GDM1 (cell line): Measurements from ENCODE around the gene TMEM218.
"Not testable (repeated sequence)": the region's sequence is repeated elsewhere in the genome, so short reads cannot be mapped to it uniquely, and the experiment has no call there.

Experiments
- DNase-seq: peaks from one replicate; lab custom pipeline; 2025; lab: John Stamatoyannopoulos, UW

TMEM218 gene

DNA sequence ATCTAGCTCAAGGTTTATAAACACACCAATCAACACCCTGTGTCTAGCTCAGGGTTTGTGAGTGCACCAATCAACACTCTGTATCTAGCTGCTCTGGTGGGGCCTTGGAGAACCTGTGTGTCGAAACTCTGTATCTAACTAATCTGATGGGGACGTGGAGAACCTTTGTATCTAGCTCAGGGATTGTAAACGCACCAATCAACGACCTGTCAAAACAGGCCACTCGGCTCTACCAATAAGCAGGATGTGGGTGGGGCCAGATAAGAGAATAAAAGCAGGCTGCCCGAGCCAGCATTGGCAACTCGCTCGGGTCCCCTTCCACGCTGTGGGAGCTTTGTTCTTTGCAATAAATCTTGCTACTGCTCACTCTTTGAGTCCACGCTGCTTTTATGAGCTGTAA, 21.3 kb downstream of the TMEM218 start:
- DNase-seq, result not testable (repeated sequence)

- not testable (repeated sequence) for DNase-seq
These were observed 21.9 kb downstream of the TMEM218 start for GRCh38 chr11:125089481-125089880.

DNA sequence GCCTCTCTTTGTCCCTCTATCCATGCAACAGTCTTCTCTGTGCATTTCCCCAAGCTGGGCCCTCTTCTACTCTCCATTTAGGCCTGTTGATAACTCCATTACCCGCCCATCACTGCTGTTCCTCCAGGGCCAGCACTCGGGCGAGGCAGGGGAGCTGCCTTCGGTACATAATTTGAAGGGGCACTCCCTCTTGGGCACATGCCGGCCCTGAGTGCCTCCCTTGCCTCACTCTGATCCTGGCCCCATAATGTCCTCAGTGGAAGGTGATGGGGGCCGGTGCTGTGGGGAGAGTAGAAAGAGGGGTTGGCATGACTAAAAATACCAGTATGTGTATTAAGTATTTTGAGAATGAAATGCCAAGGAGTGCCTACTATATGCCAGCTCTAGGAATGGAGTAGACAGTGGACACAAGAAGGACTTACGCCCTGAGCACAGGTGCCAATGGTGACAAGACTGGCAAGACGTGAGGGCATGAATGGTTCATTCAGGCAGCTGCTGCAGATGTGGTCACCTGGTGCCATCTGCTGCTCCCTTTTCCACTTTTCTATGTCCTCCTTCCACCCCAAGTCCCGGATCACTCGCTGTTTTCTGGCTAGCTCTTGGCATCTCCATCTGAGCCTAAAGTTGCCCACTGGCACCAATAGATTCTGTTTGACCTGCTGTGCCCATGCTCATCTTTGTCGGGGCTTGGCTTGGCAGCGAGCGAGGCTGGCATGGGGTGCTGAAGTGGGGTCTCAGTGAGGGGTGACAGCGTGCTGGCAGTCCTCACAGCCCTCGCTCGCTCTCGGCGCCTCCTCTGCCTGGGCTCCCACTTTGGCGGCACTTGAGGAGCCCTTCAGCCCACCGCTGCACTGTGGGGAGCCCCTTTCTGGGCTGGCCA, 22.6 kb downstream of the TMEM218 start:
- DNase-seq, result no peak

- DNase-seq, result no peak
These were observed 23.3 kb downstream of the TMEM218 start for GRCh38 chr11:125088123-125088522.

DNA sequence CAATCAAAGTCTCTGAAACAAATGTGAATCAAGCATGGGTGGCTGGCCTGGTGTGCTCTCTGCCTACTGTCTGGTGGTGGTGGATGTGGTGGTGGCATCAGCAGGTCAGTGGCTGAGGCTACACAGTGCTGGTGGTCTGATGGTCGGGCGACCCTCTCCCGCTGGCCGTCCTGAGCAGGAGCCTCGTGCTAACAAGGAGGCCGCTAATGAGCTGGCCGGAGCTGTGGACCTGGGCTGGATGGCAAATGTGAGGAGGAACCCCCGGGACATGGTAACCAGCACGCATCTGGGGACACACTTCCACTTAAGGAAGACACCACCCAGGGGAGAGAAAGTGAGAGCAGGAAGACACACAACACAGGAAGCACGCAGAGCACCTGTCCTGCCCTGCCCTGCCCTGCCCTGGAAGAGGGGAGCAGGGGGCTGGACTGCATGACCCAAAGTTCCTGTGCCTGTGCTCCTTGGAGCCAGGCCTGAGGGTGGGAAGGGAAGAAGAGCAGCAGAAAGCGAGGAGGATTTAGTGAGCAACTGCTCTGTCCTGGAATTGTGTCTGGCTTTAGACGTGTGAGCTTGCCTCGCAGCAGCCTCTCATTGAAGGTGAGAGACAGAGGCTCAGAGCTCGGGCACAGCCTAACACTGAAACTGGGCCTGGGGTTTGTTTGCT, 24.7 kb downstream of the TMEM218 start:
- no peak for DNase-seq

DNA sequence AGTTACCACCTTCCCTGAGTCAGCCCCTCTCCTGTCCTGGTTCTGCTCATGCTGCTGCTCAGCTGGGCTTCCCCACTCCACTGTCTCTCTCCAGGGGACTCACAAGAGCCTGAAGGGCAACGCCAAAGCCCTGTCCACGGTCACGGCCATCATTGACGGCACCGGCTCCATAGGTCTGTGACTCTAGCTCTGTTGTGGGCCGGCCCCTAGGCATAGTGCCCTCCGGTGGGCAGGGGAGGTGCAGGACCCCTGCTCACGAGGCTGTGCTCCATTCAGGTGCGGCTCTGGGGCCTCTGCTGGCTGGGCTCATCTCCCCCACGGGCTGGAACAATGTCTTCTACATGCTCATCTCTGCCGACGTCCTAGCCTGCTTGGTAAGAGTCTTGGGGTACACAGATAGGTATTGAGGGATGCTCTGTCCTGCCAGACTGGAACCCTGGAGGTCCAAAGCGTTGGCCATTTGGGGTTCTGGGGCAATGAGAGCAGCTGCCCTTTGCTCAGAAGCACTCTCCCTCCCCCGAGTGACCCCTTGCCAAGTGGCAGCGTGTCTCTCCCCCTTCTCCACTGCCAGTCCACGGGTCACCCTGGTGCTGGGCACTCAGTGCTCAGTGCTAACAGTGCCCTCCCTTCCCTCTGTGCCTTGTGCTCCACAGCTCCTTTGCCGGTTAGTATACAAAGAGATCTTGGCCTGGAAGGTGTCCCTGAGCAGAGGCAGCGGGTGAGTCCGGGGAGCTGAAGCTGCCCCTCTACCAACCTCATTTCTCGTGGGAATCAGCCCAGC, 25.9 kb downstream of the TMEM218 start:
- DNase-seq, result no peak

- DNase-seq, result no peak
These were observed 26.6 kb downstream of the TMEM218 start for GRCh38 chr11:125084761-125085231.

- no peak for DNase-seq
These were observed 27.4 kb downstream of the TMEM218 start for GRCh38 chr11:125084057-125084416.

- DNase-seq, result no peak
These were observed 27.9 kb downstream of the TMEM218 start for GRCh38 chr11:125083312-125084056.

GRCh38 chr11:125082611-125083311, 28.7 kb downstream of the TMEM218 start:
- DNase-seq, result no peak

DNA sequence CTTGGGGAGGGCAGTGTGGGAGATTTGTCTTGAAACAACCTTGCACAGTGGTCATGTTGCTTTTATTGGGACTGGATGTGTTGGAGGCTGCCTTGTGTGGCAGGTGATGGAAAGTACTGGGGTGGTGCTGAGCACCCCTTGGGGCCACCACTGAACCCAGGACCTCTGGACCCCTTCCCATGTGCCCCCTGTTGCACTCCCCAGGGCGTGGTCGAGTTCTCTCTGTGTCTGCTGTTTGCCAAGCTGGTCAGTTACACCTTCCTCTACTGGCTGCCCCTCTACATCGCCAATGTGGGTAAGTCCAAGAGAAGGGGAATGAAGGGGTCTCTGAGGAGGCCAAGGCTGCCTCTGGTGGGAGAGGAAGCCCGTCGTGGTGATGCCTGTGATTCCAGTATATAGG, 29.4 kb downstream of the TMEM218 start:
- DNase-seq, result no peak

DNA sequence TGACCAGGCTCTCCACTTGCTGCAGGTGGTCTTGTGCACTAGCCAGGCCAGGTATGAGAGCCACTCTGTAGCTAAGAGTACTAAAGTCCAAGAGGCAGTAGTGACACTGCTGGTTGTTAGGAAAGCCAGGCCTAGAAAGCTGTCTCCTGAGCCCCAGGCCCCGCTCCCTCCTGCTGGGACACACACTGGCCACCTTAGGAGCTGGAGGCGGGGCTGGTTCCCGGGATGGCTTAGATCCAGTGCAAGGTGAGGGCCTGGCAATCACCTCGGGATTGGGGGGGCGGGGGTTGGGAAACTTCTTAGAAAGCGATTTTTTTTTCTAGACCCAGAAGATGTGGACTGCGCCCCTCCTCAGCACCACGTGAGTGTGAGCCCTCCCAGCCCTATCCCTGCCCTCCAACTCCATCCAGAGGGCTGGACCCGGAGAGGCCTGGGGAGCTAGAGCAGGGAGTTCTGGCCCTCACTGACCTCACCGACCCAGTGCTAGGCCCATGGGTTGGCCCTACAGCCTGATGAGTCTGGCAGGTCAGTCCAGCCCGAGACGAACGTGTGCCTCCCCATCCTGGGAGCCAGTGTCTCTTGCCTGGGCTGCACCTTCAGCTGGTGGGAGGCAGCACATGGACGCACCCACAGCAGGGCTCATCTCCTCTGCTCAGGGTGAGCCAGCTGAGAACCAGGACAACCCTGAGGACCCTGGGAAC, 30.2 kb downstream of the TMEM218 start:
- no peak for DNase-seq

GRCh38 chr11:125080531-125080911, 30.9 kb downstream of the TMEM218 start:
- no peak for DNase-seq

- no peak for DNase-seq
These were observed 31.4 kb downstream of the TMEM218 start for GRCh38 chr11:125079878-125080530.

DNA sequence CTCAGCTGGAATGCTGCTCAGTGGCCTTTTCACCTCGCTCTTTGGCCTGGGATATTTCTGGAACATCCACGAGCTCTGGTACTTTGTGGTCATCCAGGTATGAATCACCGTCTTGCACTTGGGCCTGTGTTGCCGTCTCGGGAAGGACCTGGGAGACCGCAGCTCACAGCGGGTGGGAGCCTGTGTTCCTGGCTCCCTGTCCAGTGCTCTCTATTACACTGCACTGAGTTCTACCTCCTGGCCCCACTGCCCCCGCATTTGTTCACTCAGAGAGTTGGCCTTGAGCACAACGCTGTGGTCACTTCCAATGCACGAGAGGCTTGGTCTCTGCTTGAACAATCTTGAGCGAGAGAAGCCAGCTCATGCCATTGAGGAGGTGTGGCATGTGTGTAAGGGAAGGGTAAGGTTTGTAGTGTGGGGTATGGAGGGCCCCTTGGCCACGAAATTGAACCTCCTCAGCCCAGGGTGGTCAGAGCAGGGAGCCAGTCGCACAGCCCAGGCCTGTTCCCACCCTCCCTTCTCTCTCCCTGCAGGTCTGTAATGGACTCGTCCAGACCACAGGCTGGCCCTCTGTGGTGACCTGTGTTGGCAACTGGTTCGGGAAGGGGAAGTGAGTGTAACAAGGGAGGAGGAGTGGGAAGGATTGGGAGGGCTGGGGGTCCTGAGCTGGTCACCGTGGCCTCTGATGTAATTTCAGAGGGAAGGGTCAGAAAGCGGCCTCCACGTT, 32.1 kb downstream of the TMEM218 start:
- DNase-seq, result no peak

DNA sequence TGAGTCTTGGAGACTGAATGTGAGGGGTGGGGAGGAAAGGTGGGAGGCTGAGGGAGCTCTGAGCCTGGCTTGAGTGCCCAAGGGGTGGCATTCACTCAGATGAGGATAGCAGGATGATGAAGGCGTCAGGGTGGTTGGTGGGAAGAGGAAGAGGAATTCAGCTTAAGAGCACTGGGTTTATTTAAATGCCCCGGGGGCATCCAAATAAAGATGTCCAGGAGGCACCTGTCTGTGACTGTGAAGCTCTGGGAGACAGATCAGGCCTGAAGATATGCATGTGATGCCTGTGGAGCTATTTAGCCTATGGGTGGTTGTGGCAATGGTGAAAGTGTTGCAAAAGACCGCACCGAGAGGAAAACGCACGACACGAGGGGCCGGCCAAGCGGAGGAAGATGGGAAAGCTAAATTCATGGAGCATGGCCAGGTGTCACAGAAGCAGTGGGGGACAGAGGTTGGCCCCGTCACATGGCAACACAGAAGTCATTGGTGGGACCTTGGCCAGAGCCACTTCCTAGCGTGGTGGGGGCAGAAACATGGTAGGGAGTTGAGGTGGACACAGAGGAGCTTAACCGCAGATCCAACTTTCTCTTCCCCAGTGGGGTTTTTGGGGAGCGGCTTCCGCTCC, 32.8 kb downstream of the TMEM218 start:
- no peak for DNase-seq

DNA sequence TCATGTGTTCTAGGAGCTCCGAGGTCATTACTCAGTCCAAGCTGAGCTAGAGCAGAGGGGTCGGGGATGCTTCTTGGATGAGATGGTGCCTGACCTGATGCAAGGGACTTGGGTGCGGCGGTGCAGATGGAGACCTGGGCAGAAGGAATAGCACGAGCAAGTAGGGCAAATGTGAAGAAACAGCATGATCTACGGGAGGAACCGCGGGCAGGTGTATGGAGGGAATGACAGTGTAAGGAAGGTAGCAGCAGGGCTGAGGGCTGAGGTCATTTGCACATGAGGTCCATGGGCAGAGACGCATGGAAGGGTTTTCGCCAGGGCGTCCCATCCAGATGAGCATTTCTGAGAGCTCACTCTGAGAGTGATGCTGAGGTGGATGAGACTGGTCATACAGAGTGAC, 33.4 kb downstream of the TMEM218 start:
- DNase-seq, result no peak

- DNase-seq, result no peak
These were observed 35.0 kb downstream of the TMEM218 start for GRCh38 chr11:125076378-125076945.

DNA sequence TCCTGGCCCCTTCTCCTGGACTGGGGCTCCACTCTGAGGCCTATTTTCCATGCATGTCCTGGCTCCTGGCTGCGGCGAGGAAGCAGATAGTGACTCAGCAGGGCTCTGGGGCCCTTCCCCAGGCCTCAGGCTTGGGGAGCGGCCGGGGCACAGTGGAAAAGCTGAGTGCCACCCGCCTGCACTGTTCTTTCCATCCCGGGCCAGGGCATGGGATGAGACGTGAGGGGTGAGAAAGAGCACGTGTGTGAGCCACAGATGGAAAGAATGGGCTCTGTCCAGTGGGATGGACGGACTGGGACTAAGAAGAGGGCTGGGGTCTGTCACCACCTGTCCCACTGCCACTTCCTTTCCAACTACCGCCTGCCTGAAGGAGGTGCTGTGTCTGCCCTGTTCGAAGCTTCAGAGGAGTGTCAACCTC, 35.5 kb downstream of the TMEM218 start:
- no peak for DNase-seq
